ENCODE data around the gene RXFP2.

Gene RXFP2

GRCh38 chr13:31824705-31825517, 85.6 kb downstream of the RXFP2 start:
- Histone ChIP-seq H3K27me3 (ENCODE audit: control insufficient read depth, insufficient read depth, low read length) (no peaks in the 10 kb centered on the region), H3K36me3 (ENCODE audit: control insufficient read depth, insufficient read depth, low read length) (no peaks in the 10 kb centered on the region), H3K9ac (ENCODE audit: low read length) (no peak overlapping the region), H3K4me3 (ENCODE audit: low read depth, low read length) (no peak overlapping the region), H3K9me3 (ENCODE audit: control insufficient read depth, insufficient read depth, low read depth, low read length) (no peaks in the 10 kb centered on the region), H3K4me1 (ENCODE audit: control insufficient read depth, insufficient read depth, low read length) (peaks cover 19% of the 10 kb centered on the region), H3K27ac (ENCODE audit: low read depth, low read length) (no peak overlapping the region)

GRCh38 chr13:31826521-31826920, 87.2 kb downstream of the RXFP2 start:
- H3K27me3 ChIP-seq (ENCODE audit: control insufficient read depth, insufficient read depth, low read length): no peaks in the 10 kb centered on the region
- no peaks in the 10 kb centered on the region for H3K9me3 ChIP-seq (ENCODE audit: control insufficient read depth, insufficient read depth, low read depth, low read length)
- H3K9ac ChIP-seq (ENCODE audit: low read length): no peak overlapping the region
- no peaks in the 10 kb centered on the region for H3K36me3 ChIP-seq (ENCODE audit: control insufficient read depth, insufficient read depth, low read length)
- peaks cover 19% of the 10 kb centered on the region for H3K4me1 ChIP-seq (ENCODE audit: control insufficient read depth, insufficient read depth, low read length)
- no peak overlapping the region for H3K27ac ChIP-seq (ENCODE audit: low read depth, low read length)
- no peak overlapping the region for H3K4me3 ChIP-seq (ENCODE audit: low read depth, low read length)

DNA sequence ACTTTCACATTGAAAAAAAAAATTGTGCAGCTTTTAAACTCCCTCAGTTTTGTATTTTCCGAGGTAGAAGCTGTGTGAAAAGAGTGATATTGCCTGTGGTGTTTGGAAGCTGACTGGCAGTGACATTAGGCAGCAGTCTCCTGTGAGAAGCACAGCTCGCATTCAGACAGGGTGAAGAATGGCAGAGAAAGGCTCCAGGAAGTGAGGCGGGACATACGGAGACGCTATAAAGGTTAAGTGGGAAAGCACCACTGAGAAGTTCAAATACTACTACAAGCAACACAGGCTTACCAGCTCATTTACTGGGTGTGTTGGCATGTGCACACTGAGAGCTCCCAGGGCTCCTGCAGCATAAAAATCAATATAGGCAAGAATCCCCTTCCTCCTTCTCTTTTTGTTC, 88.4 kb downstream of the RXFP2 start:
- Histone ChIP-seq H3K27ac (ENCODE audit: low read depth, low read length) (no peak overlapping the region), H3K4me1 (ENCODE audit: control insufficient read depth, insufficient read depth, low read length) (peaks cover 19% of the 10 kb centered on the region), H3K36me3 (ENCODE audit: control insufficient read depth, insufficient read depth, low read length) (no peaks in the 10 kb centered on the region), H3K9me3 (ENCODE audit: control insufficient read depth, insufficient read depth, low read depth, low read length) (no peaks in the 10 kb centered on the region), H3K9ac (ENCODE audit: low read length) (no peak overlapping the region), H3K27me3 (ENCODE audit: control insufficient read depth, insufficient read depth, low read length) (no peaks in the 10 kb centered on the region), H3K4me3 (ENCODE audit: low read depth, low read length) (no peak overlapping the region)

- H3K9ac ChIP-seq (ENCODE audit: low read length): no peak overlapping the region
- H3K36me3 ChIP-seq (ENCODE audit: control insufficient read depth, insufficient read depth, low read length): no peaks in the 10 kb centered on the region
- H3K27me3 ChIP-seq (ENCODE audit: control insufficient read depth, insufficient read depth, low read length): no peaks in the 10 kb centered on the region
- H3K9me3 ChIP-seq (ENCODE audit: control insufficient read depth, insufficient read depth, low read depth, low read length): no peaks in the 10 kb centered on the region
- H3K27ac ChIP-seq (ENCODE audit: low read depth, low read length): no peak overlapping the region
- H3K4me3 ChIP-seq (ENCODE audit: low read depth, low read length): no peak overlapping the region
- H3K4me1 ChIP-seq (ENCODE audit: control insufficient read depth, insufficient read depth, low read length): no peaks in the 10 kb centered on the region
Measured at GRCh38 chr13:31835932-31836331, 96.6 kb downstream of the RXFP2 start.

- Histone ChIP-seq H3K36me3 (ENCODE audit: control insufficient read depth, insufficient read depth, low read length) (no peaks in the 10 kb centered on the region), H3K4me1 (ENCODE audit: control insufficient read depth, insufficient read depth, low read length) (peaks cover 3% of the 10 kb centered on the region; the same call in 1 of the 2 replicates), H3K27me3 (ENCODE audit: control insufficient read depth, insufficient read depth, low read length) (peaks cover 49% of the 10 kb centered on the region), H3K9me3 (ENCODE audit: control insufficient read depth, insufficient read depth, low read depth, low read length) (no peaks in the 10 kb centered on the region), H3K27ac (ENCODE audit: low read depth, low read length) (no peak overlapping the region), H3K4me3 (ENCODE audit: low read depth, low read length) (no peak overlapping the region), H3K9ac (ENCODE audit: low read length) (no peak overlapping the region)
Measured at GRCh38 chr13:31843044-31843443, 103.7 kb downstream of the RXFP2 start.

DNA sequence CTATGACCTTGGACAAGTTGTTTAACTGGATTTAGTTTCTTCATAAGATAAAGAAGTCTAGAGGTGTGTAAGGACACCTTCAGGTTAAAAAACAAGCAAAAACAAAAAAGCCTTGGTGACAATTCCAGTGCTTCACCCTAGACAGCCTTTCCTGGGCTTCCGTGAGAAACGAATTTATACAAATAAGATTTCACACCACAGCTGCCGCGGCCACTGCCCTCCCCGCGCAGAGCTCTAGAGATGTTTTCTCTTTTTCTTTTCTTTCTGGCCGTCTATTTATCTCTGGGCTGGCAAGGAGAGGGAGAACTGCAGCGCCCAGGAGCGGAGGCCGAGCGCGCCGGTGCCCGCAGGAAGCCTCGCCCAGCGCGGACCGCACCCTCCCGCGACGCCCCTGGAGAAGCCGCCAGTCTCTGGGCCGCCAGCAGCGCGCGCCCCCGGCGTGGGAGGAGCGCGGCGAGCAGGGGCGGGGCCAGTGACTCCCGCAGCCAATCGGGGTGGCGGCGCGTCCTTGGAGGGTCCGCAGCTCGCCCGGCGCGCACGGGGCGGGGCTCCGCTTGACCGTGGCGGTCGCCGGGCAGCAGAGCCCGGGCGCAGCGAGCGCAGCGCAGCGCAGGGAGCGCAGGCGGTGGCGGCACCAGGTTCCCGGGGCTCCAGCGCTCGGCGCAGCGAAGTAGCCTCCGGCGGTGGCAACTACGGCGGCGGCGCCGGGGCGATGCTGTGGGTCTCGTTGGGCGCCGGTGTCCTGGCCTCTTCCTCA, 107.0 kb downstream of the RXFP2 start:
- Histone ChIP-seq H3K27me3 (ENCODE audit: control insufficient read depth, insufficient read depth, low read length) (peaks cover 68% of the 10 kb centered on the region), H3K36me3 (ENCODE audit: control insufficient read depth, insufficient read depth, low read length) (no peaks in the 10 kb centered on the region), H3K27ac (ENCODE audit: low read depth, low read length) (no peak overlapping the region), H3K9me3 (ENCODE audit: control insufficient read depth, insufficient read depth, low read depth, low read length) (no peaks in the 10 kb centered on the region), H3K9ac (ENCODE audit: low read length) (no peak overlapping the region), H3K4me1 (ENCODE audit: control insufficient read depth, insufficient read depth, low read length) (peaks cover 3% of the 10 kb centered on the region; the same call in 1 of the 2 replicates), H3K4me3 (ENCODE audit: low read depth, low read length) (peak overlapping the region; percentile 81)

GRCh38 chr13:31846961-31847752, 107.8 kb downstream of the RXFP2 start:
- Histone ChIP-seq H3K27me3 (ENCODE audit: control insufficient read depth, insufficient read depth, low read length) (peaks cover 68% of the 10 kb centered on the region), H3K9ac (ENCODE audit: low read length) (no peak overlapping the region), H3K36me3 (ENCODE audit: control insufficient read depth, insufficient read depth, low read length) (no peaks in the 10 kb centered on the region), H3K9me3 (ENCODE audit: control insufficient read depth, insufficient read depth, low read depth, low read length) (no peaks in the 10 kb centered on the region), H3K4me3 (ENCODE audit: low read depth, low read length) (peak overlapping the region; percentile 81), H3K4me1 (ENCODE audit: control insufficient read depth, insufficient read depth, low read length) (peaks cover 3% of the 10 kb centered on the region; the same call in 1 of the 2 replicates), H3K27ac (ENCODE audit: low read depth, low read length) (no peak overlapping the region)

GRCh38 chr13:31848621-31849020, 109.3 kb downstream of the RXFP2 start:
- H3K27me3 ChIP-seq (ENCODE audit: control insufficient read depth, insufficient read depth, low read length): peaks cover 57% of the 10 kb centered on the region
- H3K4me3 ChIP-seq (ENCODE audit: low read depth, low read length): no peak overlapping the region
- no peaks in the 10 kb centered on the region for H3K36me3 ChIP-seq (ENCODE audit: control insufficient read depth, insufficient read depth, low read length)
- no peak overlapping the region for H3K9ac ChIP-seq (ENCODE audit: low read length)
- H3K4me1 ChIP-seq (ENCODE audit: control insufficient read depth, insufficient read depth, low read length): no peaks in the 10 kb centered on the region
- H3K27ac ChIP-seq (ENCODE audit: low read depth, low read length): no peak overlapping the region
- no peaks in the 10 kb centered on the region for H3K9me3 ChIP-seq (ENCODE audit: control insufficient read depth, insufficient read depth, low read depth, low read length)

- H3K36me3 ChIP-seq (ENCODE audit: control insufficient read depth, insufficient read depth, low read length): no peaks in the 10 kb centered on the region
- no peaks in the 10 kb centered on the region for H3K9me3 ChIP-seq (ENCODE audit: control insufficient read depth, insufficient read depth, low read depth, low read length)
- H3K27me3 ChIP-seq (ENCODE audit: control insufficient read depth, insufficient read depth, low read length): peaks cover 52% of the 10 kb centered on the region
- H3K4me3 ChIP-seq (ENCODE audit: low read depth, low read length): no peak overlapping the region
- no peak overlapping the region for H3K9ac ChIP-seq (ENCODE audit: low read length)
- no peaks in the 10 kb centered on the region for H3K4me1 ChIP-seq (ENCODE audit: control insufficient read depth, insufficient read depth, low read length)
- no peak overlapping the region for H3K27ac ChIP-seq (ENCODE audit: low read depth, low read length)
Measured at GRCh38 chr13:31849206-31849605, 109.9 kb downstream of the RXFP2 start.

DNA sequence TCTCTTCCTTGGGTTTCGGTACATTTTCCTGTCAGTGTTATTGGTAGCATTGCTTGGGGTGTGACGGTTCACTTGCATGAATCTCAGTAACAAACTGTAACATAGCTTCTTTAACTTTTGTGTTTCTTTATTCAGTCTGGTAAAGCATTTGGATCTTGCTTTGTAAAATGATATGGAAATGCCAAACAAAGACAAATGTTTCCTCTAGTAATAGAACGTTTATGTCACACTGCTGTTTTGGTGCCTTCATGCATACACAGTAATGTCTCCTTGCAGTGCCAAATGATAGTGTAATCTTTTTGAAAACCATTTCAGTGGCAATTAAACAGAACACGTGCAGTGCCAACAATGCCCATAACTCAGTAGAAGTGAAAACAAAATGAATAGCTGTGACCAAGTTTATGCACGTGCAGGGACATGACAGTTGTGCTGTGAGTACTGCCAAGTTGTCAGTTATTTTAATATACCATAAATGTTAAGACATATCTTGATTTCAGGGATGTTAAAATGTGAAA, 110.8 kb downstream of the RXFP2 start:
- H3K4me1 ChIP-seq (ENCODE audit: control insufficient read depth, insufficient read depth, low read length): no peaks in the 10 kb centered on the region
- H3K9me3 ChIP-seq (ENCODE audit: control insufficient read depth, insufficient read depth, low read depth, low read length): no peaks in the 10 kb centered on the region
- H3K4me3 ChIP-seq (ENCODE audit: low read depth, low read length): no peak overlapping the region
- H3K36me3 ChIP-seq (ENCODE audit: control insufficient read depth, insufficient read depth, low read length): no peaks in the 10 kb centered on the region
- H3K9ac ChIP-seq (ENCODE audit: low read length): no peak overlapping the region
- H3K27ac ChIP-seq (ENCODE audit: low read depth, low read length): no peak overlapping the region
- H3K27me3 ChIP-seq (ENCODE audit: control insufficient read depth, insufficient read depth, low read length): peaks cover 43% of the 10 kb centered on the region
